Peyer's patch (tissue), 4 donors: ENCODE measurements around the gene MTA3. TPM values are rescaled to one million over a fixed set of nuclear protein-coding genes. Genes with fewer than 3 reads are reported as not detected.

Experiments used
- DNase-seq, 3 donors: peaks; one replicate each; pipeline ENCODE4 v3.0.0-alpha.2; 2017 to 2019
- H3K27ac ChIP-seq, 4 donors: fragments of 200-600 bp; sonication (generic); one replicate each; pipeline ENCODE4 v1.5.1; 2016 to 2019
- H3K27me3 ChIP-seq, 2 donors: fragments of 200-600 bp; sonication (generic); one replicate each; pipeline ENCODE4 v1.5.1; 2019
- H3K36me3 ChIP-seq, 3 donors: fragments of 200-600 bp; sonication (generic); one replicate each; pipeline ENCODE4 v1.5.1; 2016 to 2019
- H3K4me1 ChIP-seq, 4 donors: fragments of 200-600 bp; sonication (generic); one replicate each; pipeline ENCODE4 v1.5.1; 2016 to 2019
- H3K4me3 ChIP-seq, 4 donors: fragments of 200-600 bp; sonication (generic); 1 replicate in 3 of 4; 2 replicates in 1 of 4; pipeline ENCODE4 v1.5.1; 2016 to 2019; ENCODE audit warnings: mild to moderate bottlenecking in 1 of 4
- H3K9me3 ChIP-seq, 4 donors: fragments of 200-600 bp; sonication (generic); one replicate each; pipeline ENCODE4 v1.5.1; 2016 to 2019; ENCODE audit warnings: mild to moderate bottlenecking in 1 of 4
- CTCF ChIP-seq, 6 experiments: fragments of 450-650 bp in 4 of 6; fragments of 200-600 bp in 2 of 6; sonication (generic) in 1 of 6; IDR thresholded peaks; one replicate each; pipeline ENCODE4 v1.5.1; 2017 to 2019; ENCODE audit warnings: antibody characterized with exemption in 6 of 6, mild to moderate bottlenecking in 3 of 6, moderate library complexity in 1 of 6
- POLR2A ChIP-seq, 2 donors: fragments of 450-650 bp; IDR thresholded peaks; one replicate each; pipeline ENCODE4 v1.5.1; 2017; ENCODE audit warnings: antibody characterized with exemption in 2 of 2, mild to moderate bottlenecking in 2 of 2, moderate library complexity in 2 of 2
- total RNA-seq, 4 donors: library from RNA; depleted of rRNA; stranded (reverse); fragments of >200 nt; gene quantifications; one replicate each; pipeline ENCODE4 v1.1.0, GENCODE V29; 2016

Gene MTA3
- total RNA-seq, 4 donors from 2014 or later, result 20.0 to 87.5 (median 34.2) TPM

DNA sequence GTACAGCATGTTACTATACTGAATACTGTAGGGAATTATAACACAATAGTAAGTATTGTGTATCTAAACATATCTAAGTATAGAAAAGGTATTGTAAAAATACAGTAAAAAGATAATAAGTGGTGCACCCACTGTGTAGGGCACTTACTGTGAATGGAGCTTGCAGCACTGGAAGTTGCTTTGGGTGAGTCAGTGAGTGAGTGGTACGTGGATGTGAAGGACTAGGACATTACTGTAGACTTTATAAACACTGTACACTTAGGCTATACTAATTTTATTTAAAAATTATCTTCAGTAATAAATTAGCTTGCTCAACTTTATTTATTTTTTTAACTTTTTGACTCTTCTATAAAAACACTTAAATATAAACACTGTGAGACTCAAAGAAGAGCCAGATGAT is 82.6 kb downstream of the MTA3 start:
- Histone ChIP-seq H3K4me3 (no peak overlapping the region), H3K27ac (no peak overlapping the region), H3K36me3 (peaks cover 0 to 13% (median 0%) of the 10 kb centered on the region in 3 donors), H3K9me3 (no peaks in the 10 kb centered on the region), H3K27me3 (no peaks in the 10 kb centered on the region), H3K4me1 (no peaks in the 10 kb centered on the region)
- TF ChIP-seq POLR2A (IDR thresholded peaks at IDR 0.05) (no peak), CTCF (IDR thresholded peaks at IDR 0.05) (no peak)
- DNase-seq, result no peak

DNA sequence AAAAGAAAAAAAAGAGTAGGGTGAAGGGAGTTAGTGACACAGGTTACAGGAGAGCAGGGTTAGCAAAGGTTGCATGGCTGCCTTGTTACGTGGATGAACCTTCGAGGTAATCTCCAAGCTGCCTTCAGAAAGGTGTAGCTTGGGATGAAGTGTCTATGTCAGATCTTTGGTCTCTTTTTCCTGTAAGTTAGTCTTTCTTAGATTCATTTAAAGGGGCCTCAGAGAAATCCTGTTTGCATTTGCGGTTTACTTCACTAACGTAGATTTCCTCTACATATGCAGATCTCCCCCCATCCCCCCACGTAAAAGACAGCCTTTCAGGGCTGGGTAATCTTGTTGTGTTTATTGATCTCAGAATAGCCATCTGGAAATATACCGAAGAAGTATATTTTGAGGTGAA is 83.7 kb downstream of the MTA3 start:
- TF ChIP-seq CTCF (IDR thresholded peaks at IDR 0.05), result no peak
- TF ChIP-seq POLR2A (IDR thresholded peaks at IDR 0.05), result no peak
- Histone ChIP-seq H3K27ac (no peak overlapping the region), H3K4me3 (no peak overlapping the region), H3K4me1 (no peaks in the 10 kb centered on the region), H3K27me3 (no peaks in the 10 kb centered on the region), H3K36me3 (peaks cover 0 to 20% (median 0%) of the 10 kb centered on the region in 3 donors), H3K9me3 (no peaks in the 10 kb centered on the region)
- DNase-seq, result no peak

DNA sequence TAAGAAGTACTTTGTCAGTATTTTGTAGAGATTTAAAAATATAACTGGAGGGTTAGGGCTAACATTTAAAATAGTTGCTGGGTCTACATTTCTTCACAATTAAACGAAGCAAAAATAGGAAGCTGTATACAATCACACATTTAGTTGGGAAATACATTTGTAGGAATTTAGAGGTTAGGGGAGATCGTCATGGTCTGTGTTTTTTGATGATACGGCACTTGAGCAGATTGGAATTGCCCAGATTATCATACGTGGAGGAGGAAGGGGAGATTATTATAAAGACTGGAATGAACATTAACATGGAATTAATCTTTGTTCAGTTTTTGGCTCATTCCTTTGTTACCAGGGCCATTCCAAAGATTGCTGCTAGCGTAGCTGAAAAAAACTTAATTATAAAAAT is 84.6 kb downstream of the MTA3 start:
- no peak for TF ChIP-seq CTCF (IDR thresholded peaks at IDR 0.05)
- no peaks in the 10 kb centered on the region for H3K9me3 ChIP-seq
- peaks cover 0 to 17% (median 0%) of the 10 kb centered on the region in 3 donors for H3K36me3 ChIP-seq
- no peak overlapping the region for H3K4me3 ChIP-seq
- H3K27ac ChIP-seq, result no peak overlapping the region
- no peak for DNase-seq
- H3K27me3 ChIP-seq, result no peaks in the 10 kb centered on the region
- no peaks in the 10 kb centered on the region for H3K4me1 ChIP-seq

DNA sequence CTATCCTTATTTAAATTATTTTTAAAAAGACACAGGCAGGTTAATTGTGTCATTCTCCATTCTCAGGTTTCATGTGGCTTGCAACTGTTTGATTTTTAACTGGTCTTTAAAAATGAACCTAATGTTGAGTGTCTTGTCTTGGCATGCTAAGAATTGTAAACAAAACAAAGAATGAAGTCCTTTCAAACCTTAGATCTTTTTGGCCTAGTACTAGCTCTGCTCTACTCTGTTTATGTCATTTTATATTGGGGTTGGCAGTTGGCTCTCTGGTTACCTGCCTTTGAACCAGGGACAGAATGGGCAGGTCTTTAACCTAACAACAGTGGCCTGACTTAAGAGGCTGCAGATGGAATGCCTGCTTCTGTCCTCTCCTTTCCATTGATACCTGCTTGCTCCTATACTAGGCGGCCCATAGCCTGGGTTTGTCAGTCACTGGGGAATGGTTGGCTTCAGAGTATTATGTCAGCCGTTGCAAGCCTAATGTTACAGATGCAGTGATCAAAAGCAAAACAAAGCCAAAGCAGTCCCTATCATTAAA is 85.5 kb downstream of the MTA3 start:
- TF ChIP-seq POLR2A (IDR thresholded peaks at IDR 0.05) (no peak), CTCF (IDR thresholded peaks at IDR 0.05) (no peak)
- no peak for DNase-seq

GRCh38 chr2:42658306-42658705 is 89.9 kb downstream of the MTA3 start:
- H3K9me3 ChIP-seq, result no peaks in the 10 kb centered on the region
- H3K36me3 ChIP-seq, result peaks cover 0 to 26% (median 0%) of the 10 kb centered on the region in 3 donors
- DNase-seq, result no peak
- H3K27me3 ChIP-seq, result no peaks in the 10 kb centered on the region
- no peak overlapping the region for H3K27ac ChIP-seq
- TF ChIP-seq POLR2A (IDR thresholded peaks at IDR 0.05), result no peak
- TF ChIP-seq CTCF (IDR thresholded peaks at IDR 0.05), result no peak
- H3K4me1 ChIP-seq, result no peaks in the 10 kb centered on the region
- H3K4me3 ChIP-seq, result no peak overlapping the region

More for the DNA sequence above, 85.5 kb downstream of the MTA3 start:
- no peak overlapping the region for H3K27ac ChIP-seq
- no peaks in the 10 kb centered on the region for H3K4me1 ChIP-seq
- H3K27me3 ChIP-seq, result no peaks in the 10 kb centered on the region
- no peak overlapping the region for H3K4me3 ChIP-seq
- H3K36me3 ChIP-seq, result peaks cover 0 to 17% (median 0%) of the 10 kb centered on the region in 3 donors
- H3K9me3 ChIP-seq, result no peaks in the 10 kb centered on the region

- no peak overlapping the region for H3K4me3 ChIP-seq
- no peak for DNase-seq
Observed at GRCh38 chr2:42659609-42660008, 91.2 kb downstream of the MTA3 start.

More at GRCh38 chr2:42659609-42660008, 91.2 kb downstream of the MTA3 start:
- Histone ChIP-seq H3K36me3 (peaks cover 0 to 26% (median 0%) of the 10 kb centered on the region in 3 donors), H3K27ac (no peak overlapping the region), H3K9me3 (no peaks in the 10 kb centered on the region), H3K4me1 (no peaks in the 10 kb centered on the region), H3K27me3 (no peaks in the 10 kb centered on the region)
- TF ChIP-seq CTCF (IDR thresholded peaks at IDR 0.05) (no peak), POLR2A (IDR thresholded peaks at IDR 0.05) (no peak)
